MM.1S (cell line): Measurements from ENCODE around the gene ZFYVE21.
"Not testable (repeated sequence)": the region's sequence is repeated elsewhere in the genome, so short reads cannot be mapped to it uniquely, and the experiment has no call there.

ENCODE experiments used
- DNase-seq: peaks from one replicate; pipeline ENCODE4 v3.0.0-alpha.2; 2015
- H2AFZ ChIP-seq: fragments of 300-600 bp; sonication (generic); 2 replicates; pipeline ENCODE4 v1.6.0; 2016; ENCODE audit warnings: antibody characterized with exemption, low read length
- H3F3A ChIP-seq: fragments of 300-600 bp; sonication (generic); 2 replicates; pipeline ENCODE4 v1.6.1; 2016; ENCODE audit warnings: mild to moderate bottlenecking, antibody characterized with exemption, low read length, moderate library complexity, mixed read lengths; ENCODE audit not compliant: insufficient read depth
- H3K27ac ChIP-seq: fragments of 300-600 bp; sonication (generic); 2 replicates; pipeline ENCODE4 v1.5.1; 2016; ENCODE audit warnings: mild to moderate bottlenecking, low read length
- H3K27me3 ChIP-seq: fragments of 300-600 bp; sonication (generic); replicated peaks from 2 replicates; pipeline ENCODE4 v1.6.0; 2016; ENCODE audit warnings: low read length; ENCODE audit not compliant: insufficient read depth
- H3K36me3 ChIP-seq: fragments of 300-600 bp; sonication (generic); replicated peaks from 2 replicates; pipeline ENCODE4 v1.6.1; 2016; ENCODE audit warnings: mild to moderate bottlenecking, low read length, mixed read lengths; ENCODE audit not compliant: insufficient read depth
- H3K4me1 ChIP-seq: fragments of 300-600 bp; sonication (generic); 2 replicates; pipeline ENCODE4 v1.6.1; 2016; ENCODE audit warnings: low read length, mixed read lengths
- H3K4me2 ChIP-seq: fragments of 300-600 bp; sonication (generic); 2 replicates; pipeline ENCODE4 v1.6.0; 2016; ENCODE audit warnings: low read depth, low read length
- H3K4me3 ChIP-seq: fragments of 300-600 bp; sonication (generic); 2 replicates; pipeline ENCODE4 v1.5.1; 2016; ENCODE audit warnings: low read length, mixed read lengths
- H3K79me2 ChIP-seq: fragments of 300-600 bp; sonication (generic); 2 replicates; pipeline ENCODE4 v1.6.1; 2016; ENCODE audit warnings: mixed run types, low read length, mixed read lengths
- H3K9ac ChIP-seq: fragments of 300-600 bp; sonication (generic); 2 replicates; pipeline ENCODE4 v1.6.1; 2016; ENCODE audit warnings: low read length, mixed read lengths
- H3K9me2 ChIP-seq: fragments of 300-600 bp; sonication (generic); replicated peaks from 2 replicates; pipeline ENCODE4 v1.6.1; 2016; ENCODE audit warnings: mild to moderate bottlenecking, low read length, mixed read lengths; ENCODE audit not compliant: insufficient read depth
- H3K9me3 ChIP-seq: fragments of 300-600 bp; sonication (generic); replicated peaks from 2 replicates; pipeline ENCODE4 v1.6.1; 2016; ENCODE audit warnings: mild to moderate bottlenecking, low read length, mixed read lengths; ENCODE audit not compliant: insufficient read depth
- H4K20me1 ChIP-seq: fragments of 300-600 bp; sonication (generic); 2 replicates; pipeline ENCODE4 v1.6.1; 2016; ENCODE audit warnings: mild to moderate bottlenecking, low read length, moderate library complexity, mixed read lengths; ENCODE audit not compliant: insufficient read depth
- CTCF ChIP-seq: fragments of 300-600 bp; sonication (generic); IDR thresholded peaks from 2 replicates; pipeline ENCODE4 v1.5.1; 2016; ENCODE audit warnings: antibody characterized with exemption, low read length, mixed read lengths
- EZH2 ChIP-seq: fragments of 300-600 bp; sonication (generic); optimal IDR thresholded peaks from 2 replicates; pipeline ENCODE3; 2017; ENCODE audit warnings: low read depth, mild to moderate bottlenecking, antibody characterized with exemption, low read length, mixed read lengths
- EZH2phosphoT487 ChIP-seq: fragments of 300-600 bp; sonication (generic); IDR thresholded peaks from 2 replicates; pipeline ENCODE4 v1.6.1; 2018; ENCODE audit warnings: antibody characterized with exemption, low read length

The ZFYVE21 gene

GRCh38 chr14:103772078-103772712 lies 56.6 kb downstream of the ZFYVE21 start:
- Histone ChIP-seq H4K20me1 (no peaks in the 10 kb centered on the region), H3K9me2 (no peaks in the 10 kb centered on the region), H3K9ac (no peak overlapping the region), H3K27ac (no peak overlapping the region), H3K36me3 (no peaks in the 10 kb centered on the region), H3K79me2 (no peaks in the 10 kb centered on the region), H3F3A (no peaks in the 10 kb centered on the region), H2AFZ (no peak overlapping the region), H3K27me3 (no peaks in the 10 kb centered on the region), H3K4me2 (no peak overlapping the region), H3K4me1 (no peaks in the 10 kb centered on the region), H3K4me3 (no peak overlapping the region), H3K9me3 (no peaks in the 10 kb centered on the region)
- DNase-seq = no peak
- TF ChIP-seq EZH2 = no peak
- no peak for TF ChIP-seq CTCF
- no peak for TF ChIP-seq EZH2phosphoT487

- DNase-seq = no peak
- no peak overlapping the region for H3K9ac ChIP-seq
- no peak overlapping the region for H3K27ac ChIP-seq
- H3K9me3 ChIP-seq = no peaks in the 10 kb centered on the region
- no peaks in the 10 kb centered on the region for H4K20me1 ChIP-seq
- TF ChIP-seq CTCF (no peak), EZH2phosphoT487 (no peak), EZH2 (no peak)
- H3K79me2 ChIP-seq = no peaks in the 10 kb centered on the region
- no peaks in the 10 kb centered on the region for H3K9me2 ChIP-seq
- no peaks in the 10 kb centered on the region for H3K4me1 ChIP-seq
- no peaks in the 10 kb centered on the region for H3K27me3 ChIP-seq
- no peaks in the 10 kb centered on the region for H3K36me3 ChIP-seq
- H3F3A ChIP-seq = no peaks in the 10 kb centered on the region
- H3K4me3 ChIP-seq = no peak overlapping the region
- no peak overlapping the region for H3K4me2 ChIP-seq
- H2AFZ ChIP-seq = no peak overlapping the region
These were observed 57.9 kb downstream of the ZFYVE21 start for GRCh38 chr14:103773521-103773920.

- TF ChIP-seq CTCF = no peak
- no peak for TF ChIP-seq EZH2phosphoT487
- no peak for TF ChIP-seq EZH2
- no peaks in the 10 kb centered on the region for H3K9me3 ChIP-seq
- H3K36me3 ChIP-seq = no peaks in the 10 kb centered on the region
- H3K4me3 ChIP-seq = no peak overlapping the region
- H3K27me3 ChIP-seq = no peaks in the 10 kb centered on the region
- H3K4me2 ChIP-seq = no peak overlapping the region
- no peak overlapping the region for H2AFZ ChIP-seq
- H3K4me1 ChIP-seq = no peaks in the 10 kb centered on the region
- no peaks in the 10 kb centered on the region for H3F3A ChIP-seq
- no peaks in the 10 kb centered on the region for H3K9me2 ChIP-seq
- H4K20me1 ChIP-seq = no peaks in the 10 kb centered on the region
- H3K27ac ChIP-seq = no peak overlapping the region
- no peak for DNase-seq
- H3K79me2 ChIP-seq = no peaks in the 10 kb centered on the region
- H3K9ac ChIP-seq = no peak overlapping the region
These were observed 59.9 kb downstream of the ZFYVE21 start for GRCh38 chr14:103775506-103775905.

- not testable (repeated sequence) for H3K4me3 ChIP-seq, H3K9me2 ChIP-seq, H3K36me3 ChIP-seq, H3K27ac ChIP-seq, H3K9ac ChIP-seq, H3K27me3 ChIP-seq, H3K4me1 ChIP-seq, H3F3A ChIP-seq, H2AFZ ChIP-seq, H4K20me1 ChIP-seq, H3K9me3 ChIP-seq, H3K79me2 ChIP-seq, H3K4me2 ChIP-seq, DNase-seq
These were observed 60.7 kb downstream of the ZFYVE21 start for GRCh38 chr14:103776319-103776718.
